Nephron progenitor cell (in vitro differentiated cells): ENCODE data around the gene COL5A2.

Source experiments
- DNase-seq: peaks from one replicate; pipeline ENCODE4 v3.0.0; 2021
- H3K27ac Mint-ChIP-seq: 2 replicates; pipeline ENCODE4 v1.8.0; 2021; ENCODE audit warnings: mild to moderate bottlenecking, moderate library complexity, mixed read lengths
- H3K27me3 Mint-ChIP-seq: 2 replicates; pipeline ENCODE4 v1.8.0; 2021; ENCODE audit warnings: mild to moderate bottlenecking, low read depth, mixed read lengths; ENCODE audit not compliant: poor library complexity
- H3K36me3 Mint-ChIP-seq: 2 replicates; pipeline ENCODE4 v1.8.0; 2021; ENCODE audit warnings: low read depth, mixed read lengths
- H3K4me1 Mint-ChIP-seq: 2 replicates; pipeline ENCODE4 v1.8.0; 2021; ENCODE audit warnings: mixed read lengths
- H3K4me3 Mint-ChIP-seq: 2 replicates; pipeline ENCODE4 v1.8.0; 2021; ENCODE audit warnings: mild to moderate bottlenecking, moderate library complexity, mixed read lengths
- H3K9me3 Mint-ChIP-seq: 2 replicates; pipeline ENCODE4 v1.8.0; 2021; ENCODE audit warnings: mild to moderate bottlenecking, moderate library complexity, mixed read lengths
- CTCF ChIP-seq: fragments of 200-600 bp; sonication (generic); IDR thresholded peaks from 2 replicates; pipeline ENCODE4 v1.5.0; 2021; ENCODE audit warnings: antibody characterized with exemption

Gene COL5A2

GRCh38 chr2:189177251-189177840 lies 2.2 kb downstream of the COL5A2 start:
- Mint-ChIP-seq H3K36me3 (peaks cover 9% of the 10 kb centered on the region), H3K27ac (peak overlapping the region; percentile 99), H3K4me3 (peak overlapping the region; percentile 94), H3K27me3 (no peaks in the 10 kb centered on the region), H3K4me1 (peaks cover 54% of the 10 kb centered on the region), H3K9me3 (no peaks in the 10 kb centered on the region)
- no peak for TF ChIP-seq CTCF
- DNase-seq: no peak

GRCh38 chr2:189176516-189176915 lies 3.0 kb downstream of the COL5A2 start:
- DNase-seq: no peak
- peak overlapping the region; percentile 99 for H3K27ac Mint-ChIP-seq
- TF ChIP-seq CTCF: no peak
- H3K4me3 Mint-ChIP-seq: peak overlapping the region; percentile 94
- no peaks in the 10 kb centered on the region for H3K27me3 Mint-ChIP-seq
- no peaks in the 10 kb centered on the region for H3K9me3 Mint-ChIP-seq
- peaks cover 9% of the 10 kb centered on the region for H3K36me3 Mint-ChIP-seq
- H3K4me1 Mint-ChIP-seq: peaks cover 46% of the 10 kb centered on the region

- Mint-ChIP-seq H3K36me3 (peaks cover 9% of the 10 kb centered on the region), H3K4me1 (peaks cover 40% of the 10 kb centered on the region), H3K9me3 (no peaks in the 10 kb centered on the region), H3K27ac (peak overlapping the region; percentile 99), H3K4me3 (peak overlapping the region; percentile 94), H3K27me3 (no peaks in the 10 kb centered on the region)
- no peak for DNase-seq
- no peak for TF ChIP-seq CTCF
These were observed 3.6 kb downstream of the COL5A2 start for GRCh38 chr2:189175869-189176433.

DNA sequence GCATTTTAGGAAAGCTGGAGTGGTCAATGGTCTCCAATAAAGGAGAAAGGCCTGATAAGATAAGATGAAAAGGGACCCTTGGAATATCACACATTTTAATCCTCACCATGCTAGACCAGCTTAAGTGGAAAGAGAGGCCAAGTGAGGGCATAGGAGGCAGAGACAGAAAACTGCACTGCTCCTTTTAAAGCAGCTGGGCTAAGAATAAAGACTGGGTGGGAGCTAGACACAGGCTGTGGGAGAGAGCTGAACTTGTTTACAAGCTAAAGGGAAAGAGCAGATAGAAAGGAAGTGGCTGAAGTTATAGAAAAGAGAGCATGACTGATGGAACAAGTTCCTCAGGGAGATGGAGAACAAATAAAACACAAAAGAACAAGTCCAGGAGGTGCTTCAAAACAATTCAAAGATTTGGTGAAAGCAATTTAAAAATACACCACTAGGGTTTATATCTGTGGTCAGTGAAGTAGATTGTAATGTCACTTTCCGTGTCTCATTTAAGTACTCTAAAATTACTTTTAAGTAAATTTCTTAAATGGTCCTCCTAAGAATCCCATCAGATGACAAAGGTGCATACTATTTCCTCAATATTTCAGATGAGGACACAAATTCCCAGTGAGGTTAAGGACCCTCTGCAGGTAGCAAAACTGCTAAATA lies 7.5 kb downstream of the COL5A2 start:
- Mint-ChIP-seq H3K4me3 (no peak overlapping the region), H3K27me3 (no peaks in the 10 kb centered on the region), H3K36me3 (peaks cover 13% of the 10 kb centered on the region), H3K9me3 (no peaks in the 10 kb centered on the region), H3K4me1 (peaks cover 29% of the 10 kb centered on the region), H3K27ac (no peak overlapping the region)
- no peak for DNase-seq
- TF ChIP-seq CTCF: peak; percentile 14

- Mint-ChIP-seq H3K27ac (no peak overlapping the region), H3K36me3 (peaks cover 18% of the 10 kb centered on the region), H3K27me3 (no peaks in the 10 kb centered on the region), H3K4me3 (no peak overlapping the region), H3K9me3 (no peaks in the 10 kb centered on the region), H3K4me1 (peaks cover 32% of the 10 kb centered on the region)
- TF ChIP-seq CTCF: no peak
- DNase-seq: no peak
These were observed 10.6 kb downstream of the COL5A2 start for GRCh38 chr2:189168856-189169499.
